ENCODE results near the gene PGA5.

Gene PGA5

GRCh38 chr11:61268588-61269250 lies 27.7 kb downstream of the PGA5 start:
- TF ChIP-seq Cebpa-rat (IDR thresholded peaks at IDR 0.05): no peak
- no peak overlapping the region for H3K9ac ChIP-seq
- no peaks in the 10 kb centered on the region for H3K9me3 ChIP-seq (replicated peaks in 1 of 11)

GRCh38 chr11:61270354-61271076 lies 29.5 kb downstream of the PGA5 start:
- Histone ChIP-seq H3K4me3 (no peak overlapping the region), H3K27me3 (no peaks in the 10 kb centered on the region), H3K4me2 (no peak overlapping the region), H3K9me3 (replicated peaks in 1 of 11) (no peaks in the 10 kb centered on the region), H3K27ac (no peak overlapping the region), H3K4me1 (peaks cover 22 to 70% (median 33%) of the 10 kb centered on the region in 10 experiments), H3K9ac (no peak overlapping the region), H3K36me3 (peaks cover 17 to 88% (median 70%) of the 10 kb centered on the region in 11 experiments; a peak in 21 of 22 replicates), H4K20me1 (peaks cover 0 to 35% (median 20%) of the 10 kb centered on the region in 11 experiments; a peak in 15 of 22 replicates)
- TF ChIP-seq Cebpa-rat (IDR thresholded peaks at IDR 0.05): no peak

More at GRCh38 chr11:61268588-61269250, 27.7 kb downstream of the PGA5 start:
- H3K27ac ChIP-seq: no peak overlapping the region
- peaks cover 24 to 91% (median 78%) of the 10 kb centered on the region in 11 experiments; a peak in 21 of 22 replicates for H3K36me3 ChIP-seq
- H3K4me3 ChIP-seq: no peak overlapping the region
- no peak overlapping the region for H3K4me2 ChIP-seq
- peaks cover 0 to 20% (median 9%) of the 10 kb centered on the region in 11 experiments; a peak in 15 of 22 replicates for H4K20me1 ChIP-seq
- H3K27me3 ChIP-seq: no peaks in the 10 kb centered on the region
- H3K4me1 ChIP-seq: peaks cover 9 to 52% (median 16%) of the 10 kb centered on the region in 10 experiments

DNA sequence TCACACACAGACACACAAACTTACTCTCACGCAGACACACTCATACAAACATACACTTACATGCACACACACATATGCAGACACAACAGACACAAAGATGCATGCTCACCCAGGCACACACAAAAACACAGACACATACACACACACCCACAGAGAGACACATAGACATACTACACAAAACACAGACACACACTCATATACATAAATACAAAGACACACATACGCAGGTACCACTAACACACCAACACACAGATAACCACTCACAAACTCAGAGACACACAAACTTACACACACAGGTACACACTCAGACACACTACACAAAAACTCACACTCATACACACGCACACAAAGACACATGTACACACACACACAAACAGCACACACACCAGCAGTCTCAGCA lies 31.8 kb downstream of the PGA5 start:
- peak overlapping the region in 7 of 11 experiments; percentile 25 to 63 (median 56); a peak in 14 of 22 replicates for H3K9ac ChIP-seq
- H3K36me3 ChIP-seq: peaks cover 11 to 84% (median 65%) of the 10 kb centered on the region in 11 experiments; a peak in 21 of 22 replicates
- peak overlapping the region; percentile 70 to 95 (median 88) for H3K4me2 ChIP-seq
- peaks cover 28 to 76% (median 51%) of the 10 kb centered on the region in 10 experiments for H3K4me1 ChIP-seq
- H3K9me3 ChIP-seq (replicated peaks in 1 of 11): no peaks in the 10 kb centered on the region
- H3K4me3 ChIP-seq: peak overlapping the region in 5 of 10 experiments; percentile 35 to 48 (median 44); a peak in 8 of 20 replicates
- no peaks in the 10 kb centered on the region for H3K27me3 ChIP-seq
- TF ChIP-seq Cebpa-rat (IDR thresholded peaks at IDR 0.05): no peak
- peaks cover 0 to 35% (median 23%) of the 10 kb centered on the region in 11 experiments; a peak in 15 of 22 replicates for H4K20me1 ChIP-seq
- H3K27ac ChIP-seq: peak overlapping the region in 5 of 11 experiments; percentile 8 to 66 (median 31); a peak in 8 of 22 replicates

- Histone ChIP-seq H3K27me3 (no peaks in the 10 kb centered on the region), H3K4me2 (peak overlapping the region; percentile 70 to 95 (median 88)), H3K36me3 (peaks cover 11 to 85% (median 67%) of the 10 kb centered on the region in 11 experiments; a peak in 21 of 22 replicates), H3K4me1 (peaks cover 30 to 80% (median 58%) of the 10 kb centered on the region in 10 experiments), H3K4me3 (peak overlapping the region in 8 of 10 experiments; percentile 0 to 48 (median 38); a peak in 11 of 20 replicates), H3K27ac (peak overlapping the region in 8 of 11 experiments; percentile 8 to 66 (median 46); a peak in 15 of 22 replicates), H3K9me3 (replicated peaks in 1 of 11) (no peaks in the 10 kb centered on the region), H4K20me1 (peaks cover 0 to 35% (median 23%) of the 10 kb centered on the region in 11 experiments; a peak in 15 of 22 replicates), H3K9ac (peak overlapping the region; percentile 1 to 63 (median 46); a peak in 17 of 22 replicates)
- TF ChIP-seq Cebpa-rat (IDR thresholded peaks at IDR 0.05): no peak
Measured at GRCh38 chr11:61273178-61274078, 32.5 kb downstream of the PGA5 start.

DNA sequence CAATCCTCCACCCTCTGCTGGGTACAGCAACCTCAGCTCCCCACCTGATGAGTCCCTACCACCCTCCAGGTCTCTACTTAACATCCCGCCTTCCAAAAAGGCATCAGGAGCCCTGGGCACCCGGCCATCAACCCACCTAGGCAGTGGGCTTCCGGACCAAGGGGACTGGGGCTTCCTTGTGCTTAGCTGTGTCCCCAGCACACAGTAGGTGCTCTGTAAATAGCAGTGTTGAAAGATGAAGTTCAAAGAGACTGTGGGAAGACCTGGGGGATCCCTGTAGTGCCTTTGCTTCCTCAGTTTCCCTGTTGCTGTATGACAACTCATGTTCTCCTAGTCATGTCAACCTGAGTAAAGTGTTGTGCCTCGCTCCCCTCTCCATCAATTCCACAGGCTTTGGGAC lies 33.1 kb downstream of the PGA5 start:
- no peak for TF ChIP-seq Cebpa-rat (IDR thresholded peaks at IDR 0.05)
- Histone ChIP-seq H3K36me3 (peaks cover 9 to 85% (median 67%) of the 10 kb centered on the region in 11 experiments; a peak in 21 of 22 replicates), H3K4me2 (peak overlapping the region; percentile 70 to 95 (median 88)), H3K9me3 (replicated peaks in 1 of 11) (no peaks in the 10 kb centered on the region), H3K27me3 (no peaks in the 10 kb centered on the region), H4K20me1 (peaks cover 0 to 30% (median 23%) of the 10 kb centered on the region in 11 experiments; a peak in 15 of 22 replicates), H3K9ac (peak overlapping the region in 8 of 11 experiments; percentile 7 to 63 (median 52); a peak in 11 of 22 replicates), H3K4me3 (peak overlapping the region in 8 of 10 experiments; percentile 0 to 48 (median 33); a peak in 9 of 20 replicates), H3K27ac (peak overlapping the region in 8 of 11 experiments; percentile 8 to 66 (median 46); a peak in 11 of 22 replicates), H3K4me1 (peaks cover 30 to 81% (median 64%) of the 10 kb centered on the region in 10 experiments)

GRCh38 chr11:61275191-61275590 lies 34.2 kb downstream of the PGA5 start:
- Histone ChIP-seq H4K20me1 (peaks cover 0 to 29% (median 23%) of the 10 kb centered on the region in 11 experiments; a peak in 15 of 22 replicates), H3K4me1 (peaks cover 30 to 82% (median 66%) of the 10 kb centered on the region in 10 experiments), H3K4me2 (peak overlapping the region in 10 of 11 experiments; percentile 70 to 95 (median 88); a peak in 16 of 22 replicates), H3K36me3 (peaks cover 16 to 85% (median 69%) of the 10 kb centered on the region in 11 experiments; a peak in 21 of 22 replicates), H3K4me3 (no peak overlapping the region), H3K9ac (no peak overlapping the region; a peak in 1 of 22 replicates), H3K27me3 (no peaks in the 10 kb centered on the region), H3K9me3 (replicated peaks in 1 of 11) (no peaks in the 10 kb centered on the region), H3K27ac (no peak overlapping the region)
- TF ChIP-seq Cebpa-rat (IDR thresholded peaks at IDR 0.05): no peak

DNA sequence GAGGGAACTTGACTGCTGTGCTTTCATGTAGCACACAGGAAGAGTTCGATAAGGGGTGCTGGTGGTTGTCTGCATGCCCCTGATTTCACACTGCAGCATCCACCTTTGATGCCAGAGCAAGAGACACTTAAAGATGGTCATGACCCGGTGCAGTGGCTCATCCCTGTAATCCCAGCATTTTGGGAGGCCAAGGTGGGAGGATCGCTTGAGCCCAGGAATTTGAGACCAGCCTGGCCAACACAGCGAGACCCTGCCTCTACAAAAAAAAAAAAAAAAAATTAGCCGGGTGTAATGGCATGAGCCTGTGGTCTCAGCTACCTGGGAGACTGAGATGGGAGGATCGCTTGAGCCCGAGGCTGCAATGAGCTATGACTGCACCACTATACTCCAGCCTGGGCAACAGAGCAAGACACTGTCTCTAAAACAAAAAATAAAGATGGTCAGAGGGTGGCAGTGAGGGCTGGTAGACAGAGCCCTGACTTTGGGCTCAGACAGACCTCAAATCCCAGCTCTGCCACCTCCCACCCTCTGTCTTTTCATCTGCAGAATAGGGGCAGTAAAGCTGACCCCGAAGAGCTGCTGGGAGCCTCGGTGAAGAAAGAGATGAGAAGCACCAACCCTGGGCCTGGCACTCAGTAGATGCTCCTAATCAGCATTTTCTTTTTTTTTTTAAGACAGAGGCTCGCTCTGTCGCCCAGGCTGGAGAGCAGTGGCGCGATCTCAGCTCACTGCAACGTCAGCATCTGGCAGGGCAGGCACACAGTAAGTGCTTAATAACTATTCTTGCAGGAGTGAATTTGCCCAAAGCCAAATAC lies 36.4 kb downstream of the PGA5 start:
- H3K4me2 ChIP-seq: peak overlapping the region in 10 of 11 experiments; percentile 15 to 58 (median 38); a peak in 15 of 22 replicates
- H3K4me3 ChIP-seq: no peak overlapping the region
- TF ChIP-seq Cebpa-rat (IDR thresholded peaks at IDR 0.05): no peak
- peak overlapping the region in 2 of 11 experiments; percentile 7 to 8; a peak in 1 of 22 replicates for H3K27ac ChIP-seq
- peaks cover 23 to 85% (median 73%) of the 10 kb centered on the region in 11 experiments for H3K36me3 ChIP-seq
- H4K20me1 ChIP-seq: peaks cover 0 to 46% (median 32%) of the 10 kb centered on the region in 11 experiments; a peak in 16 of 22 replicates
- H3K27me3 ChIP-seq: no peaks in the 10 kb centered on the region
- peaks cover 30 to 71% (median 63%) of the 10 kb centered on the region in 10 experiments for H3K4me1 ChIP-seq
- H3K9me3 ChIP-seq (replicated peaks in 1 of 11): no peaks in the 10 kb centered on the region
- peak overlapping the region in 3 of 11 experiments; percentile 21 to 28 (median 25); a peak in 2 of 22 replicates for H3K9ac ChIP-seq
